HG03571 (cell line): ENCODE measurements around the gene SWI5.

ENCODE experiments used
- ATAC-seq: cut with Tn5 transposase; IDR thresholded peaks from one replicate; pipeline ENCODE4 v1.9.1; 2021; ENCODE audit not compliant: unreplicated experiment

Gene SWI5

DNA sequence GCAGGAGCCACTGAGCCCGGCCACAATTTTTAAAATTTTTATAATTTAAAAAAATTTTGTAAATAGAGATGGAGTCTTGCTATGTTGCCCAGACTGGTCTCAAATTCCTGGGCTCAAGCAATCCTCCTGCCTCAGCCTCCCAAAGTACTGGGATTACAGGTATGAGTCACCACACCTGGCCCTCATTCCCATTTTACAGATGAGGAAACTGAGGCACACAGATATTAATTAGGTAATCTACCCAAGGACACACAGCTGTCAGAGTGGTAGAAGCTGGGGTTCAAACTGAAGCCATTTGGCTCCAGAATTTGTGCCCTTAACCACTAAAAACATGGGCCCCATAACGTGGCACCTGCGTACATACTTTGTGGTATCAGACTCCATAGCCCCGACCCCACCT, 38.6 kb downstream of the SWI5 start:
- ATAC-seq: no peak

DNA sequence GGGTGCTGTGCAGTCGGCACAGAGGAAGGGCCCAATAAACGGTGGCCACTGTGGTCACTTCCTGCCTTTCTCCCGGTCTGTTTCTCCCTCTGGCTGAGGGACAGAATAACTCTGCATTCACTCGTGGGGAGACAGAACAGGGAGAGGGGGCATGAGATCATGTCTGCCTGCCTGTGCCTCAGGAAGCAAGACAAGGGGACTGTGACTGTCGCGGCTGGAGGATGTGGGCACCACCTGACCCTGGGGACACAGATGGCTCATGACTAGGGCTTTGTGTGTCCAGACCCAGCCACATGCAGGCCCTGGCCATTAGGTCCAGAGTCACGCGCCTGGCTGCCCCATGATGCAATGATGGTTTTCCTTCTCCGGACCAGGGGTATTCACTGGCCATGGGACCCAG, 40.3 kb downstream of the SWI5 start:
- ATAC-seq: no peak

- ATAC-seq: no peak
These were observed 41.6 kb downstream of the SWI5 start for GRCh38 chr9:128317629-128318028.

- no peak for ATAC-seq
These were observed 45.3 kb downstream of the SWI5 start for GRCh38 chr9:128321343-128321742.

GRCh38 chr9:128321879-128322403, 45.9 kb downstream of the SWI5 start:
- ATAC-seq: peak; percentile 8

DNA sequence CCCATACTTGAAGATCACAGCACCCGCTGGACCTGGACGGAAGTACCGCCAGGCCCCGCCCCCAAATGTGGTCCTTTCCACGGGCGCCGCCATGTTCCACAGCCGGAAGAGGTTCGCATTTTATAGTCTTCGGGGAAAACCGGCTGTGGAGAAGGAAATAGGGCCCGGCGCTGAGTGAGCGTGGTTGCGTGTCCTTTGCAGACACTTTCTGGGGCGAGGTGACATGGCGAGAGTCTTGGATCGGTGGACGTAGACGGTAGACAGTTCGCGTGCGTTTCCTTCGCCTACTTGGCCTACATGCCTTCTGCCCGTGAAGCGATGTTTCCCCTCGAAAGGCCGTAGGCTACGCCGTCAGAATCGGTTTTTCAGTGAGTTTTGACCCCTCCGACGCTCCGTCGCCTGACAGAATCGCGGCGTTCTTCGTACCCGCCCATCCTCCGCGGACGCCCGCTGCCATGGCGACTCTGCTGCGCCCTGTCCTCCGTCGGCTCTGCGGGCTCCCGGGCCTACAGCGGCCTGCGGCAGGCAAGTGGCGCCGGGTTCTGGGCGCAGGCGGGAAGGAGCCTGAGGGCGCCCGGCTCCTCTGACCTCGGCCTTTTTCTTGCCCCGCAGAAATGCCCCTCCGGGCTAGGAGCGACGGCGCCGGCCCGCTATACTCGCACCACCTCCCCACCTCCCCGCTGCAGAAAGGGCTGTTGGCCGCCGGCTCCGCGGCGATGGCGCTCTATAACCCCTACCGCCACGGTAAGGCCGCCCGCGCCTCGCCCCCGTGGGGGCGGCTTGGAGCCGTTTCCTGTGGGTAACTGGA, 46.5 kb downstream of the SWI5 start, which contains the start of the genes COQ4 and TRUB2:
Gene COQ4, plus strand, starts transcription at position 436 of the 808 bp plus-strand sequence. Its CDS starts 20 bp downstream, at position 456.
Gene TRUB2, minus strand, starts transcription at position 44 of the 808 bp plus-strand sequence. Its CDS starts 39 bp downstream, at position 5.
- peak; percentile 77 for ATAC-seq

DNA sequence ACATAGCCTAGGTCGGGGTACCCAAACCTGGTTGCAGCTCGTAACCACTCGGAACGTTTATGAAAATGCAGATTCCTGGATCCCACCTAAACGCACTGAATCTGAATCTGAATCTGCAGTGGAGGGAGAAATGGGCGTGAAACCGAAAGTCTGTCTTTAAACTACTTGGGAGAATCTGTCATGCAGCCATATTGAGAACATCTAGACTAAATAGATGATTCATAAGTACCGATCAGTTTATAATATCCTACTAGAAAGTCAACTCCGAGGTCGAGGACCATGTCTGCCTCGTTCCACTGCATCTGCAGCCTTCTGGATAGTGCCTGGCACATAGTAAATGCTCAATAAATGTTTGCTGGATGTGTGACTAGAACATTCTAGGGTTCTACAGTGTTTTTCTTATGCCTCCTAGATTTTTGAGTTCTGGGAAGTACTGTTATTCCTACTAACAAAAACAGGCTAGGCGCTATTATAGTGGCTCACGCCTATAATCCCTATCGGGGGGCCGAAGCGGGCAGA, 47.2 kb downstream of the SWI5 start:
- no peak for ATAC-seq

GRCh38 chr9:128323791-128324190, 47.7 kb downstream of the SWI5 start:
- ATAC-seq: no peak

DNA sequence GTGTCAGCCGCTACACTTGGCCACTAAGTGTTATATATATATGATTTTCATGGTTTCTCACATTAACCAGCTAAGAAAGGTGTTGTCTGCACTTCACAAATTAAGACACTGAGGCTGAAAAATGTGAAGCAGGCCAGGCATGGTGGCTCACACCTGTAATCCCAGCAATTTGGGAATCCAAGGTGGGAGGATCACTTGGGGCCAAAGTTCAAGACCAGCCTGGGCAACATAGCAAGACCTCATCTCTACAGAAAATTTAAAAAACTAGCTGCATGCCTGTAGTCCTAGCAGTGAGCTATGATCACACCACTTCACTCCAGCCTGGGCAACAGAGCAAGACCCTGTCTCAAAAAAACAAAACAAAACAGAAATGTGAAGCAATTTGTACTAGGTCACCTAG, 48.3 kb downstream of the SWI5 start:
- ATAC-seq: no peak

GRCh38 chr9:128325629-128326028, 49.6 kb downstream of the SWI5 start:
- no peak for ATAC-seq

- ATAC-seq: no peak
These were observed 57.4 kb downstream of the SWI5 start for GRCh38 chr9:128333451-128333869.

DNA sequence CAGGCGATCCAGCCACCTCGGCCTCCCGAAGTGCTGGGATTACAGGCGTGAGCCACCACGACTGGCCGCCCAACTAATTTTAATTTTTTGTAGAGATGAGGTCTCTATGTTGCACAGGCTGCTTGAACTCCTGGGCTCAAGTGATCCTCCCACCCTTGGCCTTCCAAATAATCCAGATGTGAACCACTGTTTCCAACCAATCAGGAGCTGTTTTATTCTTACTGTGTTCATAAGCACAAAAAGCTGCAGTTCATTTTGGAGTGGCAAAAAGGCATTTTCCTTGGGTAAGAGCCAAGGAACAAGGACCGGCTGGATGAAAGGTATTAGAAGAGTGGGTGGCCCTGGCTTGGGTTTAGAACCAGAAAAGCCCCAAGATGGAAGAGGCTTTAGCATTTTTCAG, 59.1 kb downstream of the SWI5 start:
- ATAC-seq: no peak

GRCh38 chr9:128335914-128336313, 59.8 kb downstream of the SWI5 start:
- no peak for ATAC-seq

GRCh38 chr9:128337936-128338335, 61.9 kb downstream of the SWI5 start:
- ATAC-seq: no peak
